OCI-LY1 (cell line): ENCODE results near the gene FLVCR2.

Experiments used
- EZH2 ChIP-seq: fragments of 200-600 bp; sonication (generic), shearing (Covaris generic); IDR thresholded peaks from 2 replicates; pipeline ENCODE4 v1.8.0; 2017; ENCODE audit warnings: borderline replicate concordance, mixed run types, mild to moderate bottlenecking, antibody characterized with exemption, low read length, moderate library complexity, mixed read lengths
- TF ChIP-seq, protein P1 (sequence below): fragments of 200-600 bp; sonication (generic), shearing (Covaris generic); IDR thresholded peaks from 2 replicates; pipeline ENCODE4 v1.5.1; 2017; ENCODE audit warnings: mild to moderate bottlenecking, antibody characterized with exemption, low read length, moderate library complexity, mixed read lengths

GRCh38 chr14:75559451-75560222, 18.8 kb upstream of the FLVCR2 start:
- TF ChIP-seq, protein P1, sequence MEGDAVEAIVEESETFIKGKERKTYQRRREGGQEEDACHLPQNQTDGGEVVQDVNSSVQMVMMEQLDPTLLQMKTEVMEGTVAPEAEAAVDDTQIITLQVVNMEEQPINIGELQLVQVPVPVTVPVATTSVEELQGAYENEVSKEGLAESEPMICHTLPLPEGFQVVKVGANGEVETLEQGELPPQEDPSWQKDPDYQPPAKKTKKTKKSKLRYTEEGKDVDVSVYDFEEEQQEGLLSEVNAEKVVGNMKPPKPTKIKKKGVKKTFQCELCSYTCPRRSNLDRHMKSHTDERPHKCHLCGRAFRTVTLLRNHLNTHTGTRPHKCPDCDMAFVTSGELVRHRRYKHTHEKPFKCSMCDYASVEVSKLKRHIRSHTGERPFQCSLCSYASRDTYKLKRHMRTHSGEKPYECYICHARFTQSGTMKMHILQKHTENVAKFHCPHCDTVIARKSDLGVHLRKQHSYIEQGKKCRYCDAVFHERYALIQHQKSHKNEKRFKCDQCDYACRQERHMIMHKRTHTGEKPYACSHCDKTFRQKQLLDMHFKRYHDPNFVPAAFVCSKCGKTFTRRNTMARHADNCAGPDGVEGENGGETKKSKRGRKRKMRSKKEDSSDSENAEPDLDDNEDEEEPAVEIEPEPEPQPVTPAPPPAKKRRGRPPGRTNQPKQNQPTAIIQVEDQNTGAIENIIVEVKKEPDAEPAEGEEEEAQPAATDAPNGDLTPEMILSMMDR: no peak
- no peak for TF ChIP-seq EZH2
